GM21825 (cell line): ENCODE results near the gene TSACC.

ENCODE experiments used
- ATAC-seq: cut with Tn5 transposase; IDR thresholded peaks from one replicate; pipeline ENCODE4 v1.9.1; 2021; ENCODE audit warnings: mild to moderate bottlenecking, moderate library complexity; ENCODE audit not compliant: unreplicated experiment

The TSACC gene

GRCh38 chr1:156391701-156392100, 53.4 kb downstream of the TSACC start:
- ATAC-seq: no peak

DNA sequence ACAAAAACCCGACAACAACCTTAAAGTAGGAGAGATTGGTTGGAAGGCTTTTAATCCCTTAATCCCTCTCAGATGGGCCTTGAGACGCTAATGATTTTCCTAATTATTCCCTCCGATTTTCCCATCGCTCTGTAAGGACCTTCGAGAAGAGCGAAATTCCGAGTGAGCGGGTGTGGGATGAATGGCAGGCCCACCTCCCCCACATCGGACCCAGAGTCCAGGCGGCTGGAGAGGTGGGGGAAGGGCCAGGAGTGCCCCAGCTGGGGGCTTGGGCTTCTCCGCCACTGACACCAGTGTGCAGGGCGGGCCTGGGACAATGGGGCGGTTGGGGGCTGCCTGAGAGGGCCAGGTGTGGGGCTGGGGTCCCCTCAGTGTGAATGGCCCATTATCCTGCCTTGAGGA, 54.1 kb downstream of the TSACC start:
- no peak for ATAC-seq

GRCh38 chr1:156393095-156393494, 54.8 kb downstream of the TSACC start:
- ATAC-seq: no peak

- ATAC-seq: no peak
Observed at GRCh38 chr1:156394082-156394481, 55.8 kb downstream of the TSACC start.

DNA sequence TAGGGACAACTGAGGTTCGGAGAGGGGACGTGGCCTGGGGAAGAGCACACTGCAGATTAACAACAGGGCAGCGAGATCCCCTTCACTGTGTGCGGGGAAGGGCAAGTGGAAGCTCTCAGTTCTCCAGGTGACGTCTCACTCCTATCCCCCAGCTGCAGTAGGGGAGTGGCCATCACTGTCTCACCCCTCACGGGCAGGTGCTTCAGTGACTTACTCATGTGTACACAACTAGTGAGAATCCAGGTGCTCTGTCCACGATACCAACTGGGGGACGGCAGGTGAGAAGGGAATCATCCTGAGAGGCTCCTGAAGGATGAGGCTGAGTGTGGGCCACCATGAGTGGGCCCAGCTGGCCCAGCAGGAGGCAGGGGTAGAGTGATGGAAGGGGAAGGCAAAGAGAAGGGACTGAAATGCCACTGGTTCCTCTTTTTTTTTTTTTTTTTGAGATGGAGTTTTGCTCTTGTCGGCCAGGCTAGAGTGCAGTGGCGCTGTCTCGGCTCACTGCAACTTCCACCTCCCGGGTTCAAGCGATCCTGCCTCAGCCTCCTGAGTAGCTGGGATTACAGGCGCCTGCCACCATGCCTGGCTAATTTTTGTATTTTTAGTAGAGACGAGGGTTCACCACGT, 56.6 kb downstream of the TSACC start:
- ATAC-seq: no peak
